C4-2B (cell line): ENCODE results near the gene CAMTA1.

Experiments
- H3K27ac ChIP-seq: fragments of 450-650 bp; 2 replicates; pipeline ENCODE4 v1.5.1; 2017
- CTCF ChIP-seq: fragments of 450-650 bp; conservative IDR thresholded peaks from 2 replicates; pipeline ENCODE4 v1.5.1; 2017; ENCODE audit warnings: mild to moderate bottlenecking
- ZFX ChIP-seq: fragments of 450-650 bp; IDR thresholded peaks from 2 replicates; pipeline ENCODE4 v1.6.1; 2017

The CAMTA1 gene

GRCh38 chr1:6924891-6925290 is 139.6 kb downstream of the CAMTA1 start:
- TF ChIP-seq ZFX: no peak
- TF ChIP-seq CTCF: no peak
- no peak overlapping the region for H3K27ac ChIP-seq

GRCh38 chr1:6927626-6928025 is 142.4 kb downstream of the CAMTA1 start:
- H3K27ac ChIP-seq: no peak overlapping the region
- no peak for TF ChIP-seq CTCF
- TF ChIP-seq ZFX: no peak

GRCh38 chr1:6928106-6928885 is 143.0 kb downstream of the CAMTA1 start:
- H3K27ac ChIP-seq: no peak overlapping the region
- no peak for TF ChIP-seq ZFX
- no peak for TF ChIP-seq CTCF

GRCh38 chr1:6930732-6931300 is 145.6 kb downstream of the CAMTA1 start:
- TF ChIP-seq CTCF: no peak
- TF ChIP-seq ZFX: no peak
- no peak overlapping the region for H3K27ac ChIP-seq

- TF ChIP-seq CTCF: no peak
- no peak for TF ChIP-seq ZFX
These were observed 150.2 kb downstream of the CAMTA1 start for GRCh38 chr1:6935361-6935883.

GRCh38 chr1:6935911-6936690 is 150.8 kb downstream of the CAMTA1 start:
- TF ChIP-seq ZFX: no peak
- no peak for TF ChIP-seq CTCF
- H3K27ac ChIP-seq: no peak overlapping the region

More at GRCh38 chr1:6935361-6935883, 150.2 kb downstream of the CAMTA1 start:
- H3K27ac ChIP-seq: no peak overlapping the region
